CD4-positive, alpha-beta memory T cell (primary cell): ENCODE data around the gene MYH7. TPM values are rescaled to one million over a fixed set of nuclear protein-coding genes. Genes with fewer than 3 reads are reported as not detected.
A peak's percentile ranks its signal among the peaks of the same experiment; 100 is the strongest.

Source experiments
- CTCF ChIA-PET: fragments of 350-600 bp; sonication (Branson Sonifier 250); formaldehyde crosslinking; loops from one replicate; lab custom pipeline; 2021; ENCODE audit warnings: inconsistent platforms; ENCODE audit not compliant: partially characterized antibody; lab: Charles Lee
- POLR2A ChIA-PET: fragments of 350-600 bp; sonication (Branson Sonifier 250); formaldehyde crosslinking; loops from one replicate; lab custom pipeline; 2021; ENCODE audit not compliant: partially characterized antibody; lab: Charles Lee
- DNase-seq, 5 donors: peaks; one replicate each; pipeline versions ENCODE4 v3.0.0 to v3.0.0-alpha.2; 2020 to 2022; ENCODE audit warnings: mixed read lengths in 1 of 5
- H3K27ac ChIP-seq: one replicate; pipeline ENCODE4 v1.7.0; 2013; ENCODE audit warnings: low read depth, low read length
- H3K27me3 ChIP-seq: 2 replicates; pipeline ENCODE4 v1.7.0; 2013; ENCODE audit warnings: mild to moderate bottlenecking, low read length, moderate library complexity; ENCODE audit not compliant: insufficient read depth
- H3K36me3 ChIP-seq: 2 replicates; pipeline ENCODE4 v1.7.0; 2013; ENCODE audit warnings: mild to moderate bottlenecking, low read length, moderate library complexity; ENCODE audit not compliant: insufficient read depth
- H3K4me1 ChIP-seq: 2 replicates; pipeline ENCODE4 v1.7.0; 2013; ENCODE audit warnings: mild to moderate bottlenecking, low read length, moderate library complexity; ENCODE audit not compliant: insufficient read depth
- H3K4me3 ChIP-seq, 2 donors: one replicate each; pipeline ENCODE4 v1.7.0; 2013; ENCODE audit warnings: low read length in 2 of 2, mild to moderate bottlenecking in 1 of 2
- H3K9me3 ChIP-seq, 2 donors: one replicate each; pipeline ENCODE4 v1.7.0; 2013; ENCODE audit warnings: low read length in 2 of 2, control low read depth in 1 of 2; ENCODE audit not compliant: control insufficient read depth in 1 of 2
- H3K27ac Mint-ChIP-seq, 7 donors: one replicate each; pipeline ENCODE4 v1.8.0; 2020 to 2021; ENCODE audit warnings: mixed read lengths in 7 of 7, mild to moderate bottlenecking in 6 of 7, inconsistent platforms in 3 of 7, moderate library complexity in 3 of 7
- H3K27me3 Mint-ChIP-seq, 2 donors: one replicate each; pipeline ENCODE4 v1.8.0; 2020 to 2021; ENCODE audit warnings: mixed read lengths in 2 of 2
- H3K36me3 Mint-ChIP-seq, 2 donors: one replicate each; pipeline ENCODE4 v1.8.0; 2020 to 2021; ENCODE audit warnings: mixed read lengths in 2 of 2, inconsistent platforms in 1 of 2, mild to moderate bottlenecking in 1 of 2
- H3K4me1 Mint-ChIP-seq, 4 donors: one replicate each; pipeline ENCODE4 v1.8.0; 2020 to 2021; ENCODE audit warnings: mixed read lengths in 4 of 4, mild to moderate bottlenecking in 1 of 4
- H3K4me3 Mint-ChIP-seq, 8 donors: one replicate each; pipeline ENCODE4 v1.8.0; 2020 to 2021; ENCODE audit warnings: mixed read lengths in 8 of 8, mild to moderate bottlenecking in 7 of 8, moderate library complexity in 6 of 8, inconsistent platforms in 3 of 8
- H3K9me3 Mint-ChIP-seq, 8 donors: one replicate each; pipeline ENCODE4 v1.8.0; 2020 to 2021; ENCODE audit warnings: mixed read lengths in 8 of 8, mild to moderate bottlenecking in 5 of 8, inconsistent platforms in 3 of 8, moderate library complexity in 1 of 8
- intact Hi-C: fragments of 100-400 bp; cut with micrococcal nuclease; formaldehyde crosslinking; loops from one replicate; pipeline ENCODE4 v1.15.1; 2023
- polyA plus RNA-seq, 2 donors: library from polyadenylated mRNA; unstranded; fragments of 300-500 nt; fragmentation: Illumina TruSeq; gene quantifications; one replicate each; pipeline ENCODE4 v1.2.3, GENCODE V29; 2021
- total RNA-seq, 2 experiments: library from RNA; stranded (reverse); gene quantifications; one replicate each; pipeline ENCODE4 v1.2.3, GENCODE V29; 2021

Gene MYH7
- total and polyA plus RNA-seq, 4 experiments from 2014 or later: not detected

- POLR2A ChIA-PET: interaction anchor here (2.2 kb wide), 1 partner anchor 150 kb away, joined by 6 read pairs; no protein-coding TSS in a partner anchor
- Mint-ChIP-seq H3K27ac (peak overlapping the region in 4 of 7 donors; percentile 48 to 86 (median 68)), H3K9me3 (no peaks in the 10 kb centered on the region), H3K36me3 (peaks cover 26 to 38% of the 10 kb centered on the region in 2 donors), H3K4me3 (peak overlapping the region in 3 of 8 donors; percentile 32 to 76 (median 45)), H3K27me3 (no peaks in the 10 kb centered on the region), H3K4me1 (peaks cover 0 to 8% (median 6%) of the 10 kb centered on the region in 4 donors)
- H3K4me1 ChIP-seq: peaks cover 17% of the 10 kb centered on the region
- no peaks in the 10 kb centered on the region for H3K27me3 ChIP-seq
- H3K4me3 ChIP-seq: no peak overlapping the region
- H3K36me3 ChIP-seq: peaks cover 28% of the 10 kb centered on the region
- no peaks in the 10 kb centered on the region for H3K9me3 ChIP-seq
- no peak overlapping the region for H3K27ac ChIP-seq
- no peak for DNase-seq
- CTCF ChIA-PET: interaction anchor here (1.2 kb wide), 1 partner anchor 169 kb away, joined by 3 read pairs; no protein-coding TSS in a partner anchor
- intact Hi-C loops: no loop called here
Observed at GRCh38 chr14:23470947-23471346, 35.5 kb upstream of the MYH7 start.

GRCh38 chr14:23469906-23470403 is 34.5 kb upstream of the MYH7 start:
- Histone ChIP-seq H3K4me3 (peak overlapping the region; percentile 75 to 78), H3K27me3 (no peaks in the 10 kb centered on the region), H3K36me3 (peaks cover 18% of the 10 kb centered on the region), H3K9me3 (no peaks in the 10 kb centered on the region), H3K27ac (peak overlapping the region; percentile 89), H3K4me1 (peaks cover 17% of the 10 kb centered on the region)
- no peak overlapping the region for H3K4me3 Mint-ChIP-seq
- intact Hi-C loops: loop anchor here (1.0 to 10.0 kb wide), 7 partner anchors 86 to 975 kb away; partner anchors contain the start of genes ACIN1, AP1G2, C14orf119 and DCAF11
- no peaks in the 10 kb centered on the region for H3K27me3 Mint-ChIP-seq
- POLR2A ChIA-PET: interaction anchor here (1.0 to 2.2 kb wide), 3 partner anchors 86 to 149 kb away, joined by 3 to 6 read pairs (median 3); partner anchors contain the start of gene AP1G2
- CTCF ChIA-PET: interaction anchor here (1.1 kb wide), 1 partner anchor 9 kb away, joined by 4 read pairs; no protein-coding TSS in a partner anchor
- peak overlapping the region in 1 of 7 donors; percentile 36 for H3K27ac Mint-ChIP-seq
- peak in 1 of 5 donors; percentile 41 for DNase-seq
- no peaks in the 10 kb centered on the region for H3K9me3 Mint-ChIP-seq
- peaks cover 17 to 28% of the 10 kb centered on the region in 2 donors for H3K36me3 Mint-ChIP-seq
- H3K4me1 Mint-ChIP-seq: peaks cover 0 to 8% (median 6%) of the 10 kb centered on the region in 4 donors

- H3K4me1 Mint-ChIP-seq: peaks cover 0 to 7% (median 6%) of the 10 kb centered on the region in 4 donors
- H3K27ac Mint-ChIP-seq: peak within 1 kb of the TSS in 3 of 7 donors; percentile 36 to 78 (median 43)
- ChIA-PET POLR2A (interaction anchor here (0.8 to 2.2 kb wide), 4 partner anchors 9 to 149 kb away, joined by 3 to 6 read pairs (median 3); partner anchors contain the start of gene AP1G2), CTCF (interaction anchor here (1.1 to 1.2 kb wide), 3 partner anchors 8 to 148 kb away, joined by 3 to 4 read pairs (median 4); partner anchors contain the start of gene PABPN1)
- peaks cover 11 to 22% of the 10 kb centered on the region in 2 donors for H3K36me3 Mint-ChIP-seq
- H3K27me3 Mint-ChIP-seq: no peaks in the 10 kb centered on the region
- no peaks in the 10 kb centered on the region for H3K9me3 Mint-ChIP-seq
- H3K27me3 ChIP-seq: no peaks in the 10 kb centered on the region
- H3K27ac ChIP-seq: peak within 1 kb of the TSS; percentile 89
- H3K4me1 ChIP-seq: peaks cover 17% of the 10 kb centered on the region
- H3K4me3 ChIP-seq: peak within 1 kb of the TSS; percentile 75 to 78
- H3K4me3 Mint-ChIP-seq: peak within 1 kb of the TSS in 1 of 8 donors; percentile 35
- no peaks in the 10 kb centered on the region for H3K9me3 ChIP-seq
- DNase-seq: peak; percentile 93 to 99 (median 97)
- intact Hi-C loops: loop anchor here (1.0 to 10.0 kb wide), 7 partner anchors 87 to 975 kb away; partner anchors contain the start of genes ACIN1, AP1G2, C14orf119 and DCAF11
- H3K36me3 ChIP-seq: peaks cover 13% of the 10 kb centered on the region
Observed at GRCh38 chr14:23469127-23469905, 33.9 kb upstream of the MYH7 start, which contains the start of gene NGDN. Gene NGDN (plus strand): TSS chr14:23469703. CDS start chr14:23469716, 13 bp downstream.

- Mint-ChIP-seq H3K27me3 (no peaks in the 10 kb centered on the region), H3K9me3 (no peaks in the 10 kb centered on the region), H3K36me3 (peaks cover 7 to 20% of the 10 kb centered on the region in 2 donors), H3K27ac (no peak overlapping the region), H3K4me3 (peak overlapping the region in 1 of 8 donors; percentile 35), H3K4me1 (peaks cover 0 to 7% (median 6%) of the 10 kb centered on the region in 4 donors)
- ChIA-PET CTCF (interaction anchor here (0.9 to 1.4 kb wide), 5 partner anchors 8 to 148 kb away, joined by 3 to 5 read pairs (median 4); partner anchors contain the start of gene PABPN1), POLR2A (interaction anchor here (0.7 to 1.0 kb wide), 4 partner anchors 10 to 703 kb away, joined by 3 read pairs; partner anchors contain the start of genes AP1G2 and OXA1L)
- Histone ChIP-seq H3K4me3 (peak overlapping the region; percentile 36 to 78), H3K27me3 (no peaks in the 10 kb centered on the region), H3K4me1 (peaks cover 17% of the 10 kb centered on the region), H3K36me3 (peaks cover 13% of the 10 kb centered on the region), H3K9me3 (no peaks in the 10 kb centered on the region), H3K27ac (peak overlapping the region; percentile 46)
- DNase-seq: no peak
- intact Hi-C loops: loop anchor here (1.0 to 10.0 kb wide), 7 partner anchors 88 to 976 kb away; partner anchors contain the start of genes ACIN1, AP1G2, C14orf119 and DCAF11
Observed at GRCh38 chr14:23468704-23469126, 33.3 kb upstream of the MYH7 start.

- H3K4me3 Mint-ChIP-seq: peak overlapping the region in 1 of 8 donors; percentile 29
- CTCF ChIA-PET: interaction anchor here (0.8 to 1.2 kb wide), 3 partner anchors 10 to 94 kb away, joined by 3 read pairs; no protein-coding TSS in a partner anchor
Observed at GRCh38 chr14:23465261-23465660, 29.8 kb upstream of the MYH7 start.

GRCh38 chr14:23464700-23465099 is 29.2 kb upstream of the MYH7 start:
- POLR2A ChIA-PET: interaction anchor here (0.7 kb wide), 1 partner anchor 591 kb away, joined by 4 read pairs; no protein-coding TSS in a partner anchor

More at GRCh38 chr14:23465261-23465660, 29.8 kb upstream of the MYH7 start:
- no peak overlapping the region for H3K27ac ChIP-seq
- POLR2A ChIA-PET: no interaction called here
- peaks cover 1 to 5% of the 10 kb centered on the region in 2 donors for H3K27me3 Mint-ChIP-seq
- intact Hi-C loops: loop anchor here (5.0 to 10.0 kb wide), 3 partner anchors 368 to 980 kb away; partner anchors contain the start of genes ACIN1, C14orf119, DCAF11 and NRL
- H3K9me3 Mint-ChIP-seq: no peaks in the 10 kb centered on the region
- no peak overlapping the region for H3K4me3 ChIP-seq
- H3K4me1 Mint-ChIP-seq: peaks cover 0 to 2% (median 0%) of the 10 kb centered on the region in 4 donors
- H3K36me3 ChIP-seq: no peaks in the 10 kb centered on the region
- no peak for DNase-seq
- H3K27ac Mint-ChIP-seq: peak overlapping the region in 1 of 7 donors; percentile 5
- H3K36me3 Mint-ChIP-seq: peaks cover 0 to 2% of the 10 kb centered on the region in 2 donors
- H3K9me3 ChIP-seq: no peaks in the 10 kb centered on the region
- no peaks in the 10 kb centered on the region for H3K27me3 ChIP-seq
- H3K4me1 ChIP-seq: peaks cover 12% of the 10 kb centered on the region

More at GRCh38 chr14:23464700-23465099, 29.2 kb upstream of the MYH7 start:
- Mint-ChIP-seq H3K4me3 (no peak overlapping the region), H3K9me3 (no peaks in the 10 kb centered on the region), H3K27ac (no peak overlapping the region), H3K4me1 (peaks cover 0 to 2% (median 0%) of the 10 kb centered on the region in 4 donors), H3K36me3 (no peaks in the 10 kb centered on the region), H3K27me3 (peaks cover 3 to 5% of the 10 kb centered on the region in 2 donors)
- intact Hi-C loops: loop anchor here (5.0 to 10.0 kb wide), 3 partner anchors 367 to 980 kb away; partner anchors contain the start of genes ACIN1, C14orf119, DCAF11 and NRL
- Histone ChIP-seq H3K27ac (no peak overlapping the region), H3K36me3 (no peaks in the 10 kb centered on the region), H3K4me3 (no peak overlapping the region), H3K9me3 (no peaks in the 10 kb centered on the region), H3K27me3 (no peaks in the 10 kb centered on the region), H3K4me1 (peaks cover 7% of the 10 kb centered on the region)
- DNase-seq: no peak
- CTCF ChIA-PET: interaction anchor here (0.8 to 1.2 kb wide), 3 partner anchors 11 to 95 kb away, joined by 3 read pairs; no protein-coding TSS in a partner anchor
